DMS79 (cell line): ENCODE results near the gene TGM3.

ENCODE experiments used
- DNase-seq: peaks from one replicate; lab custom pipeline; 2025; lab: John Stamatoyannopoulos, UW

Gene TGM3

GRCh38 chr20:2338411-2339066 is 42.7 kb downstream of the TGM3 start:
- no peak for DNase-seq

- DNase-seq: no peak
Measured at GRCh38 chr20:2340136-2340535, 44.3 kb downstream of the TGM3 start.

- DNase-seq: no peak
Measured at GRCh38 chr20:2340823-2341222, 45.0 kb downstream of the TGM3 start.

GRCh38 chr20:2341336-2341735 is 45.5 kb downstream of the TGM3 start:
- DNase-seq: no peak

- no peak for DNase-seq
Measured at GRCh38 chr20:2342243-2342642, 46.4 kb downstream of the TGM3 start.

GRCh38 chr20:2346188-2346587 is 50.4 kb downstream of the TGM3 start:
- DNase-seq: no peak

- no peak for DNase-seq
Measured at GRCh38 chr20:2348336-2348735, 52.5 kb downstream of the TGM3 start.

- DNase-seq: no peak
Measured at GRCh38 chr20:2349801-2350200, 54.0 kb downstream of the TGM3 start.

GRCh38 chr20:2350606-2351005 is 54.8 kb downstream of the TGM3 start:
- DNase-seq: no peak

GRCh38 chr20:2353231-2353630 is 57.4 kb downstream of the TGM3 start:
- no peak for DNase-seq

GRCh38 chr20:2357114-2357513 is 61.3 kb downstream of the TGM3 start:
- no peak for DNase-seq

- DNase-seq: no peak
Measured at GRCh38 chr20:2358006-2358405, 62.2 kb downstream of the TGM3 start.

- no peak for DNase-seq
Measured at GRCh38 chr20:2361035-2361593, 65.3 kb downstream of the TGM3 start.

- no peak for DNase-seq
Measured at GRCh38 chr20:2363187-2363586, 67.4 kb downstream of the TGM3 start.

GRCh38 chr20:2363587-2363986 is 67.8 kb downstream of the TGM3 start:
- DNase-seq: no peak

- no peak for DNase-seq
Measured at GRCh38 chr20:2364044-2364443, 68.2 kb downstream of the TGM3 start.

GRCh38 chr20:2365091-2365490 is 69.3 kb downstream of the TGM3 start:
- no peak for DNase-seq

GRCh38 chr20:2365666-2366065 is 69.9 kb downstream of the TGM3 start:
- no peak for DNase-seq

GRCh38 chr20:2368621-2369020 is 72.8 kb downstream of the TGM3 start:
- no peak for DNase-seq

- no peak for DNase-seq
Measured at GRCh38 chr20:2373098-2373497, 77.3 kb downstream of the TGM3 start.

GRCh38 chr20:2374346-2375125 is 78.7 kb downstream of the TGM3 start:
- DNase-seq: no peak

GRCh38 chr20:2378893-2379292 is 83.1 kb downstream of the TGM3 start:
- no peak for DNase-seq

GRCh38 chr20:2379511-2380229 is 83.9 kb downstream of the TGM3 start:
- no peak for DNase-seq
